Fibroblast of skin of back (primary cell): ENCODE data around the gene ZNF225.
"Not testable (repeated sequence)": the region's sequence is repeated elsewhere in the genome, so short reads cannot be mapped to it uniquely, and the experiment has no call there.

Source experiments
- DNase-seq: peaks from one replicate; pipeline ENCODE4 v3.0.0-alpha.2; 2013

ZNF225 gene

GRCh38 chr19:44163789-44164188, 50.6 kb downstream of the ZNF225 start:
- DNase-seq = no peak

DNA sequence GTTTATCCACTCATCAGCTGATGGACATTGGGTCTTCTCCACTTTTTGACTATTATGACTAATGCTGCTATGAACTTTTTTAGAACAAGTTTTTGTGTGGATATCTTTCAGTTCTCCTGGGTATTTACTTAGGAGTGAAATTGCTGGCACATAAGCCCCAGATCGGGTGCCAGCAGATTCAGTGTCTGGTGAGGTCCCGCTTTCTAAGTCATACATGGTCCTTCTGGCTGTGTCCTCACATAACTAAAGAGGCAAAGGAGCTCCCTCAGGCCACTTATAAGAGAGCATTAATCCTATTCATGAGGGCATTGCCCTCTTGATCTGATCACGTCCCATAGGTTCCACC, 51.1 kb downstream of the ZNF225 start:
- DNase-seq = no peak

GRCh38 chr19:44164673-44165512, 51.7 kb downstream of the ZNF225 start, which contains the start of gene ZNF226:
ZNF226 (plus strand) TSS chr19:44165100; CDS start chr19:44170081, 4,981 bp downstream.
- peak; percentile 99 for DNase-seq

GRCh38 chr19:44170660-44171059, 57.5 kb downstream of the ZNF225 start:
- DNase-seq = not testable (repeated sequence)

DNA sequence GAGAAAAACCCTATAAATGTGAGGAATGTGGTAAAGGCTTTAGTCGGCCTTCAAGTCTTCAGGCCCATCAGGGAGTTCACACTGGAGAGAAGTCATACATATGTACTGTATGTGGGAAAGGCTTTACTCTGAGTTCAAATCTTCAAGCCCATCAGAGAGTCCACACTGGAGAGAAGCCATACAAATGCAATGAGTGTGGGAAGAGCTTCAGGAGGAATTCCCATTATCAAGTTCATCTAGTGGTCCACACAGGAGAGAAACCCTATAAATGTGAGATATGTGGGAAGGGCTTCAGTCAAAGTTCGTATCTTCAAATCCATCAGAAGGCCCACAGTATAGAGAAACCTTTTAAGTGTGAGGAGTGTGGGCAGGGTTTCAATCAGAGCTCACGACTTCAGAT, 63.4 kb downstream of the ZNF225 start:
- DNase-seq = no peak

- DNase-seq = no peak
Observed at GRCh38 chr19:44180968-44181367, 67.8 kb downstream of the ZNF225 start.

GRCh38 chr19:44182145-44182544, 68.9 kb downstream of the ZNF225 start:
- DNase-seq = no peak
